NCI-H187 (cell line): ENCODE data around the gene XPC.

Experiments used
- DNase-seq, 2 experiments: peaks; one replicate each; lab custom pipeline; 2025; lab: John Stamatoyannopoulos, UW

XPC gene

GRCh38 chr3:14147617-14148016 is 30.8 kb downstream of the XPC start:
- DNase-seq = no peak

GRCh38 chr3:14147066-14147435 is 31.4 kb downstream of the XPC start:
- DNase-seq = no peak

GRCh38 chr3:14146381-14147065 is 31.9 kb downstream of the XPC start:
- DNase-seq = no peak

GRCh38 chr3:14145670-14146380 is 32.6 kb downstream of the XPC start:
- DNase-seq = no peak

DNA sequence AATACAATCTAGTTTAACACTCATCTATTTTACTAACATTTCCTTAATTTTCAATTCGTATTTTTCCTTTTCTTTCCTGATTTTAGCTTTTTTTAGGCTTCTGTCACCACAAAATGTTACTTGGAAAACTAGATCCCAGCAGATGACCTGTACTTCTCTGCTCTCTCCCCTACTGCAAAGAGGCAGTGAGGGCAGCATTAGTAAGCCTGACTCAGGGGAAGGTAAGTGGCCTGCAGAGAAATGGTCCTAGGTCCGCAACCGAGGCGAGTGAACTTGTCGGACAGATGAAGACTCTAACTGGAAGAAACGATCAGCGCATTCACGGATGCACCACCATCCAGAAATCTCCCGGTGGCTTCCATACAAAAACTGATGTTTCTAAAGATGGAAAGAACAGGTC is 33.2 kb downstream of the XPC start:
- DNase-seq = no peak

DNA sequence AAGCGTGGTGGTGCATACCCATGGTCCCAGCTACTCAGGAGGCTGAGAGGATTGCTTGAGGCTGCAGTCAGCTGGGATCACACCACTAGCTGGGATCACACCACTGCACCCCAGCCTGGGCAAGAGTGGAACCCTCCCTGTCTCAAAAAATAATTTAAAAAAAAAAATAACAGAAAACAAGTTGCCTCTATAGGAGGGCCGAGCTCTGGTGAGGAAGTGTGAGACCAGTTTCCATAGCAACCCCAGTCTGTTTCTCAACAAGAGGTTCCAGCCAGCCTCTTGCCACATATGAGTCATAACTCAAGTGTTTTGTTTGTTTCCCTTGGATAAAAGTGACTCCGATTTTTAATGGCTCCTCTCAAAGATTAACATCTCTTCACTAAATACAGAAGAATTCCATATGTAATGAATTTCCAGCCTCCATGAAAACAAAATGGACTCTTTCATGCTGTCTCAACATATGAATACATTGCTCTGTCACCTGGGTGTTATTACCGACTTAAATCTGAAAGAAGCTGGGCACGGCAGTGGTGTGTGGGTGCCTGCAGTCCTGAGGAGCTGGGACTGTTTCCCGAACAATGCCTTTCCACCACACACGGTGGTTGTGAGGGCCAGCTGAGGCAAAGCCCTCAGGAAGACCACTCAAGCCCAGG is 33.9 kb downstream of the XPC start:
- no peak for DNase-seq

DNA sequence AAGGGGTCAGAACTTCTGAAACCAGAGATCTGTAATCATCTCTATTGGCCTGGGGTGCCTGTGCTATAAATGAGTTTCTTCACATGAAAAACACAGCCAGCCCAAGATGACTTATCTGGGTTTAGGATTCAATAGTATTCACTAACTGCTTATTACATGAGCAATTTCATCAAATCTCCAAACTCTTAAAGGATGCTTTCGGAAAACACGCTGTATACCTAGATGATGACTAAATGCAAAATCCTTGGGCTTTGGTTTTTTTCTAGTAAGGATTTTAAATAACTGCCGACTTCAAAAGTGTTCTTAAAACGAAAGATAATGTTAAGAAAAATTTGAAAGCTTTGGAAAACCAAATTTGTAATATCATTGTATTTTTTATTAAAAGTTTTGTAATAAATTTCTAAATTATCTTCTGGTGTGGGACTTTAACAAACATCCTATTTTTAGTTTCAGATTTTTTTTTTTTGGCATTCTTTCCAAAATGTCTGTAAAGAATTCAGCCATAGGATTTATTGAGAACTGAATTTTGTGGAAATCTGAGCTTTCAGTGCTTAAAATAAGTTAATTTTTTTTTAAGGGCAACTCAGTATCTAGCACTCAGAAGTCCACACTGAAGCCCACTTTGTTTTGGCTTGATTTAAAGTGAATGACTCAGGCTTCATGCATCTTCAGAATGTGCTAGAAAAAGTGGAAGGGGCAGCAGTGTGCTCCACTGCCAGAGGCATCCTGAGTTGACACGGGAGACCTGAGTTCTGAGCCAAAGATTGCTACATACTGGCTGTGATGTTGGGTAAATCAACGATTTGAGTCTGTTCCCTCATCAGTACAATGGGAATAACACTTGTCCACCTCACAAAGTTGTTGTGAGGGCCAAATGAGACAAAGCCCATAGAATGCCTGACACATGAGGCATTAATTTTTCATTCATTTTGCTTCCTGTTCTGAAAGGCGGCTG is 34.9 kb downstream of the XPC start:
- DNase-seq = no peak

DNA sequence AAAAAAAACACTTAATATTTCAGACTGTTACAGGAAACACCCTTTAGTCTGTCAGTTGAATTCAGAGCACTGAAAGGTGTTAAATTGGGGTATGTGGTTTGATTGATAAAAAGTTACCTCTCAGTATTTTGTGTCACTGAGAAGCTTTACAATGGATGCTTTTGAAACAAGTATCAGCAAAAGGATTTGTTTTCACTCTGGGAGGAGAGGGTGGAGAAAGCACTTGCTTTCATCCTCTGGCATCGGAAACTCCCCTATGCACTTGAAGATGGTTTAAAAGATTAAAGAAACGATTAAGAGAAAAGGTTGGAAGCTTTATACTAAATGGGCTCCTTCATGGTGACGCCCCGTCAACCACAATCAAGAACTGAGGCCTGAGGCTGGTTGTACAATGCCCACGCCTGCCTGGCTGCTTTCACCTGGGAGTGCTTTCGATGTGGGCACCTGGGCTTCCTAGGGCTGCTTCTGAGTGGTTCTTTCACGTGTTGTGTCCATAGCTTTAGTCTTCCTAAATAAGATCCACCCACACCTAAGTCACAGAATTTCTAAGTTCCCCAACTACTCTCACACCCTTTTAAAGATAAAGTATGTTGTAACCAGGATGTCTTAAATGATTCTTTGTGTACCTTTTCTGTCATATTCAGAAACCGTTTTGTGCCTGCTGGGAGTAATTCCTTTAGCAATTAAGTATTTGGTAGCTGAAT is 35.7 kb downstream of the XPC start:
- no peak for DNase-seq

GRCh38 chr3:14141602-14142341 is 36.6 kb downstream of the XPC start:
- no peak for DNase-seq

DNA sequence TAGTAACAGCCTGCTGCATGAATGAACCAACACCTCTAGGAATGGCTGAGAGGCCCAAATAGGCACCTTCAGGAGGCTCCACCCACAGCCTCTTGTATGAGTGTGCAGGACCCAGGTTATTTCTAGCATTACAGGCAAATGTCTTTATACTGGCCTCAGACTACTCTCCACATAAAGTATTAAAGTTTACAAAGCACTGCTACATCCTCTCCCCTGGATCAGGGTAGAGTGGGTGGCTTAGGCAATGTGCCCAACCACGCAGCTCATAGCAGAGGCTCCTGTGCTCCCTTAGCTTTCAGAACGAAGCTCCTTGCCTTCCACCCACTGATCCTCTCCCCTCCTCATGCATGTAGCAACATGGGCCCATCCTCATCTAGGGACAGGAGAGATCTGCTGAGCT is 37.3 kb downstream of the XPC start:
- DNase-seq = no peak

- no peak for DNase-seq
Measured at GRCh38 chr3:14140668-14141067, 37.7 kb downstream of the XPC start.

- no peak for DNase-seq
Measured at GRCh38 chr3:14139771-14140170, 38.6 kb downstream of the XPC start.

- DNase-seq = no peak
Measured at GRCh38 chr3:14138878-14139655, 39.3 kb downstream of the XPC start.

DNA sequence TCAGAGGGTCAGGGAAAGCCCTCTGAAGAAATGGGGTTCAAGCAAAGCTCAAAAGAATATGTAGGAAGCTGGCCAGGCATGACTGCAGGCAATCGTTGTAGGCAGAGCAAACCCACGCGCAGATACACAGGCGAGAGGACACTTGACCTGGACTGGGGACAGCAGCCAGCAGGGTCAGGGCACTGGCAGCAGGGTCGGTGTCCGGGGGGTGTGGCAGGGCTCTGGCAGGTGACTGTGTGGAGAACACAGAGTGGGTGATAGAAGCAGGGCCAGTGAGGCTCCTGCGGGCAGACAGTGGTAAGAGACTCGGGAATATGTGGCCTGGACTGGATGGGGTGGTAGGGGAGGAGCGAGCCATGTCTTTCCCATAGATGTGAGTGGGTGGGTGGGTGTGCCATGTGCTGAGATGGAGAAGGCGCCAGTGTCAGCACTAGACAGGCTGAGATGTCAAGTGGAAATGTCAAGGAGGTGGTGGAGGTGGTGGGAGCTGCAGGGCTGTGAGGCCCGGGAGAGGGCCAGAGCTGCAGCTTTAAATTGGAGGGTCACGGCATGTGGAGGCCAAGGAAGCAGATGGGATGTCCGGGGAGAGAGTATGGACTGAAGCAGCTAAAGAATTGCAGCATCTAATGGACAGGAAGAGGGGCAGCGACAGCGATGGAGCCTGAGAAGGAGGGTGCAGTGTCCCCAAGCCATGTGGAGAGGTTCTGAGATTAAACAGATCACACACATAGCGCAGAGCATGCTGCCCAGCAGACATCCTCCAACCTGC is 40.1 kb downstream of the XPC start:
- DNase-seq = no peak

DNA sequence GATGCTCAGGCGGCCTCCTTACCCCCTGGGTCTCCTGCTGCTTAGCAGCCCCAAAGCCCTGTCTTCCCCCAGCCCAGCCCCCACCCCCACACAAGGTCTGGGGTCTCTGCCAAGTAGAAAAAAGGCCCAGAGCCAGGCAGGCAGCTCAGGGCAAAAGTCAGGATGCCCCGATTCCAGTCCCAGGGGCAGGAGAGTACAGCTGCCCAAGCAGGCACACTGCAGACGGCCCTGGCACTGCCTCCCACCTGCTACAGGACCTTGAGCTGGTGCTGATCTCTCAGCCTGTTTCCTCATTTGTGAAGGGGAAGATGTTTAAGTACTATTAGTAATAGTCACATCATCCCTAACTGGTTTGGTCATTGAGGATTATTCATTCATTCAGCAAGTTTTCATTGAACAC is 41.0 kb downstream of the XPC start:
- DNase-seq = no peak

GRCh38 chr3:14137004-14137403 is 41.4 kb downstream of the XPC start:
- no peak for DNase-seq

GRCh38 chr3:14135581-14135980 is 42.8 kb downstream of the XPC start:
- DNase-seq = no peak

DNA sequence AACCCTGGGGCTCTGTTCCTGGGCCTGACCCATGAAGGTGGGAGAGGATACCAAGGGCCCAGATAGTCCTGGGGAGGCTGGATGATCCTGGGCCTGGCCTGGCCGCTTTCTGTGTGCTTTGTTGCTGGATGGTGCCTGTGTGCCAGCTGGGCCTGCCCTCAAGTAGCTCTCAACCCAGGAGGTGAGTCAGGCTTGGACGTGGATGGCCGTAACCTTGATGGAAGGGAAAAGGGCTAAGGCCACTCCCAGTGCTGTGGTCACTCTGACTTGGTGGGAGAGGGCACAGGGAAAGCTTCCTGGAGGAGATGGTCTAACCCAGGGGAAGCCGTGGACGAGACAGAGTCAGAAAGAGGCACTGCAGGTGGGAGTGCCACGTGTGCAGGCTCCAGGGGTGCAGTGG is 44.1 kb downstream of the XPC start:
- no peak for DNase-seq

DNA sequence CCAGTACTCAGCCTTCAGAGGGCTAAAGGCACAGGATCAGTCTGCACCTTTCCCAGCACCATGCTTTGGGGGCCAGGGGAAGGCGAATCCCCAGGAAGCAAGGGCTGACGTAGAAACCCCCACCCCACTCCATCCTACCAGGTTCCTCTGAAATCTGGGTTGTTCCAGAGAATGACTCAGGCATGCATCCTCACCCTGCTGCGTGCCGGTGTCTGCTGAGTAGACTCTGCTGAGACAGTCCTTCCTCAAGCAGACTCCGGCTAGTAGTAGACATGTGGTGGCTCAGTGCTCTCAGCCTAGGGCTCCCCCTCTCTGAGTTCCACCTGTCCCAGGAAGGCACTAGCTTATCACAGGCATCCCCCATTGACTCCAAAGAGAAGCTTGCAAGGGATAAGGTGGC is 44.5 kb downstream of the XPC start:
- DNase-seq = no peak
